Measurements from ENCODE around the gene PLK2.
A peak's percentile ranks its signal among the peaks of the same experiment; 100 is the strongest.

PLK2 gene

DNA sequence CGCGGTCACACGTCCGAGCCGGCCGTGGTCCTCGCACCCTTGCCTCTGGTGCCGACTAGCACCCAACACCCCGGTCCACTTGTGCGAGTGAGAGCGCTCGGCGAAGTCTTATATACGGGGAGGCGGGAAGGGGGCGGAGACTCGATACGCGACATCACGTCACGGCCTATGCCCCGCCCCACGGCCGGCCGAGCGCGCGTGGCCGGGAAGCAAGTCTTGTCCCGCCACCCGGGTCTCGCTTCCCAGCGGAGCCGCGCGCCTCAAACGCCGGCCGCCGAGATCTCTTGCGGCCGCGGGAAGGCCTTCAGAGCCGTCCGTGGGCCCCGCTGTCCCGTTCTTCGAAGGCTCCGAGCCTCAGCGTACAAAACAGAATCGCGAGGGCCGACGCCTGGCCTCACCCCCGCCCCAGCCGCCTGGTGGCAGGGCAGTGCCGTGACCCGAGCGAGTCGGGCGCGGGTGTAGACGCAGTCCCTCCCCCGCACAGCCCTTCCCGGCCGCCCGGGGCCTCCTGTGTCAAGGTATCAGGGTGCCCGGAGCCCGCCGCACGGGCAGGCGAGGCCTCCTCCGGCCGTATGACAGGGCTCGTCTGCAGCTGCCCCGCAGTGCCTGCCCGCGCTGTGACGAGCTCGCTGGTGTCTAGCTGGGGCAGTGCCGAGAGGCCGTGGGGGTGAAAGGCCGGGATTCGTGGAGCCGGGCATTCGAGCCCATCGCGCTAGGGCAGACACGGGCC is at the start of gene PLK2:
Gene PLK2 (minus strand): TSS at position 85 of the 730 bp plus-strand sequence. CDS start 127 bp downstream, outside the sequence.
- DNase-seq = peak; percentile 80

DNA sequence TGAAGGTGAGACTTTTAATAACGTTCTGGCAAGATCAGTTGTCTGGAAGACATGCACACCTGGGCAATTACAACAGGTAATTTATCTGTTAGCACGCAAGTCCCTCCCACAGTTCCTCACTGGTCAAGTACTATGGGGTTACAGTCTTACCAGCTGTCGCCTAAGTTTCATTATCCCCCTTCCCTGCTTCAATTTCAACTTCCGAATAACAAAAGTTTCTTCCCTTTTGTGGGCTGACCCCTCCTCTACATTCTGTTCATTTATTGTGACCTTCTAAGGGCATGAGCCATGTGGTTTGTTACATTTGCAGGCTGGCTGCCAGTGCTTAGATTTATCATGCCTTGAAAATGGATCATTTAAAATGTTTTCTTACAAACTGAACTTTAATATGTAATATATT is 47.8 kb upstream of the PLK2 start:
- no peak for DNase-seq

DNA sequence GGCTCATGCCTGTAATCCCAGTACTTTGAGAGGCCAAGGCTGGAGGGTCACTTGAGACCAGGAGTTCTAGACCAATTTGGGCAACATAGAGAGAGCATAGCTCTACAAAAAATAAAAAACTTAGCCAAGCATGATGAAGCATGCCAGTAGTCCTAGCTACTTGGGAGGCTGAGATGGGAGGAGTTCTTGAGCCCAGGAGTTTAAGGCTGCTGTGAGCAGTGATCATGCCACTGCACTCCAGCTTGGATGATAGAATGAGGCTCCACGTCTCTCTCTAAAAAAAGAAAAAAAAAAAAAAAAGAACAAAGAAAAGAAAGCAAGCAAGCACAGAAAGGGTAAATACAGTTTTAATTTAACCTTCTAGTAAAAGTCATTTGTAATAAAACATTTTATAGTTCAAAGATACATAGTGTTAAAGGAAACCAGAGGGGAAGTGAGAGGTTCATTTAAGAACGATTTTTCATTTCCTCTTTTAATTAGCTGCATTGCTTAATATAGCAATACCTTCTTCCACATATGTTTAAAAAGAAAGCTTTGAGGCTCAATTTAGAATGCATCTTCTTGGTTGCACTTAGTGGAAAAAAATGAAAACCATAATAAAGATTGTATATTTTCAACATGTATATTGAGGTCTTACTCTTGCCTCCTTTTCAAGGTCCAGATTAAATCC is 46.2 kb upstream of the PLK2 start:
- DNase-seq = no peak

DNA sequence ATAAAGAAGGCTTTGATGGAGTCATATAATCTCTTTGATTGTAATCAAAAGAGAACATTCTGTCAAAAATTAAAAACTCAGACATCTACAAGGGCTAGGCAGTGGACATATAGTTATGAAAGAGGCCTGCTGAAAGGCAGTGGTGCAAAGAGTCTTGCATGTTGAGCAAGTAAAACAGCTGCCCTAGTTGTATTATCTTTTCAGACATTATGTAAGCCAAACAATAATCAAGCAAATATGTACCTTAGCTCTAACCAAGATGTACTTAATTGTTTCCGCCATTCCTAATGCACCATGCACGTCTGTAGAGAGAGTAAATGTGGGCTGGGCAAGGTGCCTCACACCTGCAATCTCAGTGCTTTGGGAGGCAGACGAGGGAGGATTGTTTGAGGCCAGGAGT is 45.6 kb upstream of the PLK2 start:
- DNase-seq = no peak

DNA sequence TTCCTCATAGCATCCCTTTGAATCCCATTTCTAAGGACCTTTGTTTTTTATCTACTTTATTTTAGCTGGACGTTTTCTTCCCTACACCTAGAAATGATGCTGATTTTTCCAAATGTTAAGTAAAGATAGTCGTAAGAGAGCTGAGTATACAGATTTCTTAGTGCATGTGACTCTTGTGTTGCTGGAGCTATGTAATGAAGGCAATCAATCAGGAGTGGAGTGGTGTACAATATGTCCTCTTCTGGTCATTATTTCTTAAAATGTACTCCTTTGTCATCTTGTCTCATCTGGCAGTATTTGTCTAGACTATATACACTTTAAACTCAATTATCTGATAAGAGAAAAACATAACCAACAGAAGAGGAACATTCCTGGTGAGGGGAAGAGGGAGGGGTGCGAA is 44.9 kb upstream of the PLK2 start:
- no peak for DNase-seq

DNA sequence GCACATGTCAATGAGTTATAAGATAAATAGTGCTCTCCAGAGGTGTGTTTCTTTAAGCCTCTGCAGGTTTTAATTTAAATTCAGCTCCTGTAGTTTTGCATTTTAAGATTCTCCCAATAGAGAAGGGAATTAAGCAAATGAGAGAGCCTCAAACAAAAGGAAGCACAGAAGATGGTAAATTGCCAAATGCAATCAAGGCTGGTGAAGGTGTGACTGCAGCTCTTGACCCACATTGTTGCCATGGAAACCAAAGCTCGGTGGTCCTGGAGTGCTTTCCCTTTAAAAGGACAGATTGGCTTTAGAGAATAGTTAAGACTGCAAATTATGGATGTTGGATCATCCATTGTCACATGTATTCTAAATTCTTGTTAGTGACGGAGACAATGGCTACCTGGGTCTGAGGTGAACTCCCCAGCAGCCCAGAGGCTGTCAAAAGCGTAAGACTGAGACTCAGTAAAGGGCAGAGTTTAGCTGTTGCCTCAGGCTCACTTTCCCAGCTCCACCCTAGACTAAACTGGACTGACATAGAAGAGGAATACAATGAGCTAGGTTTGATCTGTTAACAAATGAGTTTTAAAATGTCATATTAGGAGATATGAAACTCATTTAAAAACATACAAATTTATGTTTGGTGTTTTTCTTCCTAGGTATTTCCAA is 43.6 kb upstream of the PLK2 start:
- DNase-seq = no peak

DNA sequence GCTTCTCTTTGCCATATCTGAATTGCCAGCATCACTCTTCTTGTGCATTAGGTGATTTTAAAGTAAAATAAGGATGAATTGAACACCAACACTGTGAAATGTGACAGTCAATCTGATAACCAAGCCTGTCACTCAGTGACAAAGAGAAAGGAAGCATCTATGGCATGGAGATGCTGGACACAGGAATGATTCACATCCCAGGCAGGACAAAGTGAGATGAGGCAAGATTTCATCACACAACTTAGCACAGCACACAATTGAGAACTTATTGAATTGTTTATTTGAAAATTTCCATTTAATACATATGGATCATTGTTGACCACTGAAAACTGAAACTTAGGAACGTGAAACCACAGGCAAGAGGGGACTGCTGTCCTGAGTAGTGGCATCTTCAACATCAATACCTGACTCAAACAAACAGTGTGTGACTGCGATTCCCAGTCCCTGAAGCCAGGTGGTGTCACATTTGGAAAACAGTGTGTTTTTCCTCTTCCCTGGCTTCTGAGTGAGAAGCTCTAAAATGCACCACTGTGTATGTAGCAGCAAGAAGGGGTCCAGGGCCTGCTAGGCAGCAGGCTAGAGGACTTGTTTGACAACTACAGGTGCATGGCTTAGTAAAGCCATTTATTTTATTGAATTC is 42.0 kb upstream of the PLK2 start:
- no peak for DNase-seq

DNA sequence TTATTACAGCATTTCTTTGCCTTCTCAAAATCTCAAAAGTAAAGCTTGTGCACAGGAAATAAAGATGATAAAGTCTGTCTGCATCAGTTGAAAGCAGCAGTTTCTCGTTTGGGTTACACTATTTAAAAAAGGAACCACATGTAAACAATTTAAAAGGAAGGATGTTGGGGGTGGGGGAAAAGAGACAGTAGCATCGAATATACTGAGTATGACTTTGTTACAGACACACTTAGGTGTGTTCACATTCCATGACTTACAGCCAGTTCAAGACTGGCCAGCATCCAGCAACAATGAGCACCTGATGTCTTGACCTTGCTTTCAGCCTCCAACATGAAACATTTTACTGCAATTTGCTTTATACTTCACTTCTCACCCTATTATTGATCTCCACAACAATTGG is 40.1 kb upstream of the PLK2 start:
- DNase-seq = no peak

DNA sequence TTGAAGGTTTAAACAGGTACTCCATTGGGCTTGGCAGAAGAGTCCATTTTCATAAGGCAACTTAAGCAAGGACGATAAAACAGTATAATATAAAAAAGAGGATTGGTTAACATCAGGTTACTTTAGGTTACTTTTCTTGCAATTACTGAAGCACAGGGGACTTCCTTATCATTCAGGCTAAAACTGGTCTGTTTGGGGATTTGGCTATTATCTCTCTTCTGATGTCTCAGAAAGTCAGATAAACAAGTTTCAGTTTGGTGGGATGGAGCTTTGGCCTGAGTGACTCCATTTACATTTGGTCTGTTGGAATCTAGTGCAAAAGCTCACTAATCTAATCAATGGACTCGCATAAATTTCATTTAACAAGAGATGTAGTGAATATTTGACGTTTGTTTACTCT is 39.3 kb upstream of the PLK2 start:
- no peak for DNase-seq

DNA sequence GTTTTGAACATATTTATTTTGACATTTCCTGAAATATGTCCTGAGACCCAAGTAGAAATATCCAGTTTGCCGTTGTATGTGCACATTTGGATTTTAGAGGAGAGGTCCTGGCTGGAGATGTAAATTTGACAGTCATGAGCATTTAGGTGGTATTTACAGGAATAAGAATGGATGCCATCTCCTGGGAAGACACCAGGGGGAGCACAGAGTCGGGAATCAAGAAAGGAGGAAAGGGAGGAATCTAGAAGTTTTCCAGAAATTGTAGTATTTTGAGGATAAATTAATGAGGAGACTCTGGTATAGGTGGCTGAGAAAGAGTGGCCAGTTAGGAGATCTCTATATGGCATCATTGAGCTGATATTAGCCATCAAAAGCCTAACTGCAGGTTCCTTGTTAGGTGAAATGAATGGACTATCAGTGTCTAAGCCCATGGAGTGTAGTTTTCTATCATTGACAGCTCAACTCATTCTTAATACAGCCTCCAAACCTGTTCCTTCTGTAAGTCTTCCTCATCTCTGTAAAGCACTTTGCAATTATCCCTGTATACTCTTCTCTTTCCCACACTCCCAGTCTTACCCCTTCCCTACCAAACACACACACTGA is 38.6 kb upstream of the PLK2 start:
- no peak for DNase-seq

DNA sequence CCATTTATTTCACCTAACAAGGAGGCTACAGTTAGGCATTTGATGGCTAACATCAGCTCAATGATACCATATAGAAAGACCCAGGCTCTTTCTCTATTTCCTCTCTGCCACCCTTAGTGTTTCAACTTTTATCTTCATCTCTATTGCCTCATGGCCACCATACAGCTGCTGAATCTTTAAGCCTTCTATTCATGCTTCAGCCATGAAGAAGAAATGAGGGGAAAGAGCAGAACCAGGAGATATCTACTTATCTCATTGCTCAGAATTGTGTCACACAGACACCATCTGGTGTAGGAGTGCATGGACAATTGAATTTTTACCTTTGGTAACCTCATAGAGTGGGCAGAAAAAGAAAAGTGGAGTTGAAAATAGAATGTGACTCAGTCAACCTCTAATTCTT is 38.0 kb upstream of the PLK2 start:
- no peak for DNase-seq

DNA sequence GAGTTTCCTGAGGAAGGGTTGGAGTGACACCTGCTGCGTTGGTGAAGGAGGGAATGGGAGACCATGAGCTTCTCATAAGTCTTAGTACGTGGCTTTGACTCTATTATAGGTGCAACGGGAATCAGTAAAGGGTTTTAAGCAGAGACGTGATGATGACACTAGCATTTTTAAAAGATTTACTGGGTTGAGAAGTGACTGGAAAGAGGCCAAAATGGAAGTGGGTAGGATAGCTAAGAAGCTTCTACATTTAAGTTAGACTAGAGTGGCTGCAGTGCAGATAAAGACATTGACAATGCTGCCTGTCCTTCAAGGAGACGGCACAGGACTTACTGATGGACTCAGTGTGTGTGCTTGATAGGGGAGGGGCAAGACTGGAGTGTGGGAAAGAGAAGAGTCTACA is 37.5 kb upstream of the PLK2 start:
- no peak for DNase-seq

DNA sequence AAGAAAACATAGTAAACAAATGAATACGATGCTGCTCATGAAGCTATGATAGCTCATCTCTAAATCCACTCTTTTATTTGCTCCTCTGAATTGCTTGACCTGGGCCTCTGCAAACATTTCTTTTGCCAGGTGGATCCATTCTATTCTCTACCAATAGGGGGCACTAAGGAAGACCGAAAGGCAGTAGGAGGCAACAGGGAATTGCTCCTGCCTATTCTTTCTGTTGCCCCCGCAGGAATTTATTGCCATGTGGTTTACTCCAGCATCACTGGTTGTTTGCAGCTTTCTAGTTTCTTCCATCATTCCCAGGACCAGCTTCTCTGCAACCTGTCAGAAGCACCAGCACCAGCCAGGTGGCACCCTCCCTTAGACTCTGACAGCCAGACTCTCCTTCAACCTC is 36.6 kb upstream of the PLK2 start:
- DNase-seq = no peak

DNA sequence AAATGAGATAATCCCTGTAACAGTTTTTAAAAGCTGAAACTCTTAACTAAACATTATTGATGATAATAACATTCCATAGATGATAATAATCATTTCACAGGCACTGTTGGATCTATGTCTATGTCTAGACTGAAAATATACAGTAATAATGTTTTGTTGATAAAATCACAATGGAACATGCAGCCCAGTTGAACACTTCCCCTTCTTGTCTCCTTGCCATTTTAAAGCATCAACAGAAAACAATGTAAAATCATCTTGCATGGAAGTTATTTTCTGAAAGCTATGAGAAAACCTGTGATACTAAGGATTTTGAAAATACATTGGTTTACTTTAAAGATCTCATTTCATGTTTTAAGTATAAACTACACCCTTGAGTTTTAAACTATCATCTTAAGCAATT is 33.3 kb upstream of the PLK2 start:
- no peak for DNase-seq

DNA sequence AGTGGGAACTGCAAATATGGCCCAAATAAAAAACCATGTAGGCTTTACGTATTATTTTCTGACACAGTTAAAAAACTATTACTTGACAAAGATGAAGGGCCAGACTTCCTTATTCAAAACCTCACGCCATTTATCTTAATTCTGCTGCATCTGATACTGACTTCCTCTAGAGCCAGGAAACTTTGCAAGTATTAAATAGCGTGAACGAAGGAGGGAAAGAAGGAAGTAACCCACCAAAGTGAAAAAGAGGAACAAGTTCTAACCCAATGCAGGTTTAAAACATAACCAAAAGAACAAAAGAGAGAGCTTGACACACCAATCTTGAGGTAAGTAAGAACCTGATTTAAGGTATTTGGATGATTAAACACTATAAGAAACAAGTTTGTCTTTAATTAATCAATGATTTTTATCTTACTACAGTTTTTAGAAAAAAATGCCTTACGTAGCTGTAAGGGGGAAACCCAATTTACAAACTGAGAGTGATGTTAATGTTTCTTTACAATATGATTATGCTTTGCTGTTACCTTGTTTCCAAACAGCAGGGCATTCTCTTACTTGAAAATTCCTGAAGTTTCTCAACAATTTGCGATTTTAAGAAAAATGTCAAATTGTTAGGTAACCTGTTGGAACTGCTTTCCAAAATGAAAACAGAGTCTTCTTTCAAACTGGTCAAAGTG is 31.5 kb upstream of the PLK2 start, which contains the start of gene GAPT:
Gene GAPT (plus strand): TSS at position 220 of the 677 bp plus-strand sequence. CDS start 3,102 bp downstream, outside the sequence.
- DNase-seq = no peak

DNA sequence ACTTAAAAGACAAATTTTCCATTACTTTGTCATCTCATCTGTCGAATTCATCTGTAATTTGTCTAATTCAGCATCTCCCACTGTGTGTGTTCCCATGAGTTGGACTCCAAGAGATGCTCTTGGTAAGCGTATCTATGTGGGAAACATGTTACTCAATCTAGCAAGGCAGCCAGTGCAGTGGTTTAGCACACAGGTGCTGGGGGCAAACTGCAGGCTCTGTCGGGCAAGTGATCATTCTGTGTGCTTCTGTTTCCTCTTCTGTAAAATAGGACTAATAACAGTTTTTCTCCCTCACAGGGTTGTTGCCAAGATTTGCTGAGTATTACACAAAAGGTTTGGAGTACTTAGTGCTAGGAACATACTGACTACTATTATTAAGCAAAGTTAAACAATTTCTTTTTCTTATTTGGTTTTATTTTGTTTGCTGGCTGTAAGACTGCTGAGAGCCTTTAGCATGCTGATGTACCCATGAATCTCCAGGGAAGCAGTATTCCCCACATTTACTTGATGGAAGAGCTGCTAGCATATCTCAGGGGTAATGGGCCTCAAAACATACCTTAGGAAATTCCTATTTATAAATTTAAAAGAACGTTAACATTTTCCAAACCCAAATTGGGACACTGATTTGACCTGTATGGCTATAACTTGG is 30.6 kb upstream of the PLK2 start:
- DNase-seq = no peak

DNA sequence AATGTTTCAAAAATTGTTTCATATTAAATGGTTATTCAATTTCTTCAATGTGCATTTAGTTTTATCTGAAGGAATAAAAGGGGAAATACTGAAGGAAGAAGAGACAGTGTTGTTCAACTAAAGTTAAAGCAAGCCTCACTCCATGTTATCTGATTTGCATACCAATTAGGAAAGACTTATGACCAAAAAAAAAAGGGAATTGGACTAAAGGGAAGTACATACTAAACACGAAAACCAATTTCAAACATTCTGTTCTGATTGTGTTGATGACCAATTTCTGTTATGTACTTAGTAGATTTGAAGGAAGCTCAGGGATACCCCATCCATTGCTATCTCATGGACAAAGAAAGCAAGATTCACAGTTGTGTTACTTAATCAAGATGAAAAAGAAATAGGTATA is 26.4 kb upstream of the PLK2 start:
- no peak for DNase-seq

DNA sequence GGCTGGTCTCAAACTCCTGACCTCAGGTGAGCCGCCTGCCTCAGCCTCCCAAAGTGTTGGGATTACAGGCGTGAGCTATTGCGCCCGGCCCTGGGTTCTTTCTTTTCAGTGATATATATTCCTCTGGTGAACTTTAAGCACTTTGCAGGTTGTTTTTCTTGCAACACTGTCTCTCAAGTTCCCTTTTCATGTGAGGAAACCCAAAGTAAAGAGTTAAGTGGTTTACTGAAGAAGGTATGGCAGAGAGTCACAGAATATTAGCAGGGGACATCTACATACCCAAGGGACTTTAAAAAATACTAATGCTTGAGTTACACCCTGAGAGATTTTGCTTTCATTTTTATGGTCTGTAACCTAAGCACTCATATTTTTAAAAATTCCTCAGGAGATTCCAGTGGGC is 24.6 kb upstream of the PLK2 start:
- no peak for DNase-seq

DNA sequence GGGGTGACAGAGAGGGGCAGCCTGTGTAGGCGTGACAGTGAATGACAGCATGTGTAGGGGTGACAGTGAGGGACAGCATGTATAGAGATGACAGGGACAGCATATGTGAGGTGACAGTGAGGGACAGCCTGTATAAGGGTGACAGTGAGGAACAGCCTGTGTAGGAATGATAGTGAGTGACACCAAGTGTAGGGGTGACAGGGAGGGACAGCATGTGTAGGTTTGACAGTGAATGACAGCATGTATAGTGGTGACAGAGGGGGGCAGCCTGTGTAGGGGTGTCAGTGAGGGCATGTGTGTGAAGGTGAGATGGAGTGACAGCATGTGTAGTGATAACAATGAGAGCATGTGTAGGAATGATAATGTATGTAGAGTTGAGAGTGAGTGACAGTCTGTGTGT is 22.6 kb upstream of the PLK2 start:
- no peak for DNase-seq

DNA sequence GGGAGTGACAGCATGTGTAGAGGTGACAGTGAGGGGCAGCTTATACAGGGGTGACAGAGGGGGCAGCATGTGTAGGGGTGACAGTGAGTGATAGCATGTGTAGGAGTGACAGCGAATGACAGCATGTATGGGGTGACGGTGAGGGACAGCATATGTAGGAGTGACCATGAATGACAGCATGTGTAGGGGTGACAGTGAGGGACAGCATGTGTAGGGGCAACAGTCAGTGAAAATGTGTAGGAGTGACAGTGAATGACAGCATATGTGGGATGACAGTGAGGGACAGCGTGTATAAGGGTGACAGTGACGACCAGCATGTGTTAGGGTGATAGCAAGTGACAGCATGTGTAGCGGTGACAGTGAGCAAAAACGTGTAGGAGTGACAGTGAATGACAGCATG is 21.9 kb upstream of the PLK2 start:
- no peak for DNase-seq

DNA sequence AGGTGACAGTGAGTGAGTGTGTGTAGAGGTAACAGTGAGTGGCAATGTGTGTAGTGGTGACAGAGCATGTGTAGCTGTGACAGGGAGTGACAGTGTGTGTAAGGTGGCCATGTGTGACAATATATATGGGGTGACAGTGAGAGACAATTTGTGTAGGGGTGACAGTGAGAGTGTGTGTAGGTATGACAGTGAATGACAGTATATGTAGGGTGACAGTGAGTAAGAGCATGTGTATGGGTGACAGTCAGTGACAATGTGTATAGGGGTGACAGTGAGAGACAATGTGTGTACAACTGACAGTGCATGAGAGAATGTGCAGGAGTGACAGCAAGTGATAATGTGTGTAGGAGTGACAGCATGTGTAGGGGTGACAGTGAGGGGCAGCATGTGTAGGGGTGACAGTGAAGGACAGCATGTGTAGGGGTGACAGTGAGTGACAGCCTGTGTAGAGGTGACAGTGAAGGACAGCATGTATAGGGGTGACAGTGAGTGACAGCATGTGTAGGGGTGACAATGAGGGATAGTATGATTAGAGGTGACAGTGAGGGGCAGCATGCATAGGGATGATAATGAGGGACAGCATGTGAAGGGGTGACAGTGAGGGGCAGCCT is 21.3 kb upstream of the PLK2 start:
- no peak for DNase-seq
